ENCODE measurements around the gene RAPGEF2. TPM values are rescaled to one million over a fixed set of nuclear protein-coding genes. Genes with fewer than 3 reads are reported as not detected.

RAPGEF2 gene
- total RNA-seq, 1 donor from 2014 or later, result 32.4 TPM

DNA sequence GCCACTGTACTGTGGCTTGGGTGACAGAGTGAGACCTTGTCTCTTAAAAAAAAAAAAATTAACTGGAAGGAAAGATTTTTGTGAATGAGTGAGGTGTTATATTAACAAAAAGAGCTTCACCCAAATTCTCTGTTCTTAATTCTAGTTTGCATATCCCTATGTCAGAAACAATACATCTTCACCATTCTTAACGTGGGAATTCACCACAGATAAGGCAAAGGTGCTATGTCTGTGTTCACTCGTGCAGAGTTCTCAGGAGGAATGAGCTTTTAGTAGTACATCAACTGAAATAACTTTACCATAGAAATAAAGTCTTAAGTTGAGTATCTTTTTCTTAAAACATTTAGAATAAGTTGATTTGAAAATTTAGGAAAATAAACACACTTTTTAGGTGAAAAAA lies 135.1 kb downstream of the RAPGEF2 start:
- no peak for TF ChIP-seq POLR2A (IDR thresholded peaks at IDR 0.05)
- TF ChIP-seq, protein P1, sequence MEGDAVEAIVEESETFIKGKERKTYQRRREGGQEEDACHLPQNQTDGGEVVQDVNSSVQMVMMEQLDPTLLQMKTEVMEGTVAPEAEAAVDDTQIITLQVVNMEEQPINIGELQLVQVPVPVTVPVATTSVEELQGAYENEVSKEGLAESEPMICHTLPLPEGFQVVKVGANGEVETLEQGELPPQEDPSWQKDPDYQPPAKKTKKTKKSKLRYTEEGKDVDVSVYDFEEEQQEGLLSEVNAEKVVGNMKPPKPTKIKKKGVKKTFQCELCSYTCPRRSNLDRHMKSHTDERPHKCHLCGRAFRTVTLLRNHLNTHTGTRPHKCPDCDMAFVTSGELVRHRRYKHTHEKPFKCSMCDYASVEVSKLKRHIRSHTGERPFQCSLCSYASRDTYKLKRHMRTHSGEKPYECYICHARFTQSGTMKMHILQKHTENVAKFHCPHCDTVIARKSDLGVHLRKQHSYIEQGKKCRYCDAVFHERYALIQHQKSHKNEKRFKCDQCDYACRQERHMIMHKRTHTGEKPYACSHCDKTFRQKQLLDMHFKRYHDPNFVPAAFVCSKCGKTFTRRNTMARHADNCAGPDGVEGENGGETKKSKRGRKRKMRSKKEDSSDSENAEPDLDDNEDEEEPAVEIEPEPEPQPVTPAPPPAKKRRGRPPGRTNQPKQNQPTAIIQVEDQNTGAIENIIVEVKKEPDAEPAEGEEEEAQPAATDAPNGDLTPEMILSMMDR (IDR thresholded peaks at IDR 0.05), result no peak
- no peak for TF ChIP-seq POLR2AphosphoS5 (IDR thresholded peaks at IDR 0.05; ENCODE audit: insufficient read depth in 1 of 2, low read depth in 1 of 2)
- no peak overlapping the region for H3K27ac ChIP-seq
- H3K4me3 ChIP-seq, result no peak overlapping the region
- no peak for DNase-seq (ENCODE audit: extremely low spot score in 2 of 2)
- peaks cover 9% of the 10 kb centered on the region for H3K4me1 ChIP-seq
- no peaks in the 10 kb centered on the region for H3K9me3 ChIP-seq
- no peaks in the 10 kb centered on the region for H3K27me3 ChIP-seq
- H3K36me3 ChIP-seq, result no peaks in the 10 kb centered on the region
- intact Hi-C loops (cut with DNase I), result no loop called here

DNA sequence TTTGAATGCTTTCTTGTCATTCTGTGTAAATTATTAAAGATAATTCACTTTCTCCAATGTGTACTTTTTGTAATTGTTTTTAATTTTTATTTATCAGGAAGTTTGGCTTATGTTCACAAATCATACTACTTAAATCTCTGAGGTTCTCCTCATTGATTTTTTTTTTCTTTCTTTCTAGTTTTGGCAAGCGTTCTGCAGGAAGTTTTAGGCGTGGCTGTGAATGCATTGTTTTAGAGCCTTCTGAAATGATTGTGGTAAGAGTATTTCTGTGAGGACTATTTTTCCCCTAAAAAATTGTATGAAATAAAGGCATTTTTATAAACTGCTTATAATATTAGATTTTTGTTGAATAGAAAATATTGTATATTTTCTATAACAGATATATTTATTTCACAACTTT lies 135.8 kb downstream of the RAPGEF2 start:
- no peaks in the 10 kb centered on the region for H3K27me3 ChIP-seq
- peak overlapping the region; percentile 4 for H3K27ac ChIP-seq
- peaks cover 9% of the 10 kb centered on the region for H3K4me1 ChIP-seq
- no peak overlapping the region for H3K4me3 ChIP-seq
- intact Hi-C loops (cut with DNase I), result no loop called here
- DNase-seq (ENCODE audit: extremely low spot score in 2 of 2), result no peak
- no peaks in the 10 kb centered on the region for H3K36me3 ChIP-seq
- no peak for TF ChIP-seq POLR2A (IDR thresholded peaks at IDR 0.05)
- TF ChIP-seq, protein P1 (IDR thresholded peaks at IDR 0.05), result no peak
- H3K9me3 ChIP-seq, result no peaks in the 10 kb centered on the region

DNA sequence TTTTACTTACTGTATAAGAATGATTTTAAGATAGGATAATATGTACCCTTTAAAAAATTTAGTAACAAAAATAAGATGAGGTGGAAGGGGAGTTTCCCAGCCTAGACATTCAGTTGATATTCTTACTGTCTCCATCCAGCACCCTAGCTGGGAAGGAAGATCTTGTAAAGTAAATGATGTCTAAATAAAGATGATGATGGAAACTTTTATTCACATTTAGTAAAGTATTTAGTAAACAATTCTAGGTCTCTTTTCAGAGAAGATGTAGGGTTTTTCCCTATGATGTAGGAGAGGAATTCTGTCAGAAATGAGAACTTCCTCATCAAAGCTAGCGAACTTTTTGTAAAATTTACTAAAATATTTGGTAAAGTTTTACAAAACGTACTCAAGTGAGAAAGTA lies 136.8 kb downstream of the RAPGEF2 start:
- intact Hi-C loops (cut with DNase I), result no loop called here
- no peak for DNase-seq (ENCODE audit: extremely low spot score in 2 of 2)
- TF ChIP-seq, protein P1 (IDR thresholded peaks at IDR 0.05), result no peak
- no peak for TF ChIP-seq POLR2A (IDR thresholded peaks at IDR 0.05)
- no peak for TF ChIP-seq POLR2AphosphoS5 (IDR thresholded peaks at IDR 0.05; ENCODE audit: insufficient read depth in 1 of 2, low read depth in 1 of 2)
- Histone ChIP-seq H3K27ac (peak overlapping the region; percentile 10), H3K9me3 (no peaks in the 10 kb centered on the region), H3K27me3 (no peaks in the 10 kb centered on the region), H3K4me1 (peaks cover 9% of the 10 kb centered on the region), H3K36me3 (no peaks in the 10 kb centered on the region), H3K4me3 (no peak overlapping the region)

DNA sequence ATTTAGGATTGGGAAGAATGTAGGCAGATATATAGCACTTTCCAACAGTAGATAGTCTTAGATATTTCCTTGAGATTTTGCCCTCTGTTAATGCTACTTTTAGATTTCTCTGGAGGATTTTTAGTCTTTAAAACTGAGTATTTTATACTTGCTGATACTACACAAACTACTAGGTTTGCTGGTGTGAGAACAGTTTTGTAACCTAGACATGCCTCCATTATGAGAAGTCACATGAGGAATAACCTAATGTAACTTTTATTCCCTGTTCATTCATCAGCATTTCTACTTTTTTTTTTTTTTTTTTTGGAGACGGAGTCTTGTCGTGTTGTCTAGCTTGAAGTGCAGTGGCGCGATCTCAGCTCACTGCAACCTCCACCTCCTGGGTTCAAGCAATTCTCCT lies 137.2 kb downstream of the RAPGEF2 start:
- H3K36me3 ChIP-seq, result no peaks in the 10 kb centered on the region
- peaks cover 9% of the 10 kb centered on the region for H3K4me1 ChIP-seq
- intact Hi-C loops (cut with DNase I), result no loop called here
- no peak overlapping the region for H3K4me3 ChIP-seq
- no peak for TF ChIP-seq POLR2A (IDR thresholded peaks at IDR 0.05)
- TF ChIP-seq, protein P1 (IDR thresholded peaks at IDR 0.05), result no peak
- no peak for TF ChIP-seq POLR2AphosphoS5 (IDR thresholded peaks at IDR 0.05; ENCODE audit: insufficient read depth in 1 of 2, low read depth in 1 of 2)
- no peaks in the 10 kb centered on the region for H3K9me3 ChIP-seq
- no peaks in the 10 kb centered on the region for H3K27me3 ChIP-seq
- H3K27ac ChIP-seq, result peak overlapping the region; percentile 56
- no peak for DNase-seq (ENCODE audit: extremely low spot score in 2 of 2)

DNA sequence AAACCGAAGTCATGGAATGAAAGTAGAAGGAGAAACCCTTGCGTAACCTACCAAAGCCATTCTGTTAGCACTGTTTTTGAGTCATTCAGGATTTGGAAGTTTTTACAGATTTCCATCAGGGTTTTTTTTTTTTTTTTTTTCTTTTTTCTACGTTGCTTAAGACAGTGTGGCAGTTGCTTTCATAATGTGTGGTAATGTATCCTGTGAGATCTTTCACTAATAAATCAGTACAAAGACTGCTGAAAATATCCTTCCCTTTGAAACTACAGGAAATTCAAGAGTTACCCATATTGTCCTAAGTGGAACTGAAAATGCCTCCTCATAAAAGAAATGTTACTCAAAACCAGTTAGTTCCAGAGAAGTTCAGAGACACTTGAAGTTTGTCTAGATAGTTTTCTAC lies 137.8 kb downstream of the RAPGEF2 start:
- no peaks in the 10 kb centered on the region for H3K9me3 ChIP-seq
- TF ChIP-seq, protein P1 (IDR thresholded peaks at IDR 0.05), result no peak
- TF ChIP-seq POLR2A (IDR thresholded peaks at IDR 0.05) (no peak), POLR2AphosphoS5 (IDR thresholded peaks at IDR 0.05; ENCODE audit: insufficient read depth in 1 of 2, low read depth in 1 of 2) (no peak)
- H3K4me1 ChIP-seq, result peaks cover 9% of the 10 kb centered on the region
- no peaks in the 10 kb centered on the region for H3K36me3 ChIP-seq
- H3K4me3 ChIP-seq, result no peak overlapping the region
- peak overlapping the region; percentile 56 for H3K27ac ChIP-seq
- H3K27me3 ChIP-seq, result no peaks in the 10 kb centered on the region
- no peak for DNase-seq (ENCODE audit: extremely low spot score in 2 of 2)
- intact Hi-C loops (cut with DNase I), result no loop called here
